ENCODE data around the gene KCNMA1.

- no peak for TF ChIP-seq CTCF (conservative IDR thresholded peaks at IDR 0.05)
- no peak for TF ChIP-seq EZH2 (IDR thresholded peaks at IDR 0.05; ENCODE audit: low read depth)
Observed at GRCh38 chr10:76945166-76945565, 692.4 kb downstream of the KCNMA1 start.

All from PC-9 (cell line).